HG03095 (cell line): ENCODE measurements around the gene PXDN.

Experiments used
- ATAC-seq: cut with Tn5 transposase; IDR thresholded peaks from one replicate; pipeline ENCODE4 v1.9.1; 2021; ENCODE audit warnings: moderate library complexity; ENCODE audit not compliant: unreplicated experiment

PXDN gene

GRCh38 chr2:1601471-1602277, 142.6 kb downstream of the PXDN start:
- ATAC-seq, result no peak

GRCh38 chr2:1601067-1601412, 143.3 kb downstream of the PXDN start:
- no peak for ATAC-seq

DNA sequence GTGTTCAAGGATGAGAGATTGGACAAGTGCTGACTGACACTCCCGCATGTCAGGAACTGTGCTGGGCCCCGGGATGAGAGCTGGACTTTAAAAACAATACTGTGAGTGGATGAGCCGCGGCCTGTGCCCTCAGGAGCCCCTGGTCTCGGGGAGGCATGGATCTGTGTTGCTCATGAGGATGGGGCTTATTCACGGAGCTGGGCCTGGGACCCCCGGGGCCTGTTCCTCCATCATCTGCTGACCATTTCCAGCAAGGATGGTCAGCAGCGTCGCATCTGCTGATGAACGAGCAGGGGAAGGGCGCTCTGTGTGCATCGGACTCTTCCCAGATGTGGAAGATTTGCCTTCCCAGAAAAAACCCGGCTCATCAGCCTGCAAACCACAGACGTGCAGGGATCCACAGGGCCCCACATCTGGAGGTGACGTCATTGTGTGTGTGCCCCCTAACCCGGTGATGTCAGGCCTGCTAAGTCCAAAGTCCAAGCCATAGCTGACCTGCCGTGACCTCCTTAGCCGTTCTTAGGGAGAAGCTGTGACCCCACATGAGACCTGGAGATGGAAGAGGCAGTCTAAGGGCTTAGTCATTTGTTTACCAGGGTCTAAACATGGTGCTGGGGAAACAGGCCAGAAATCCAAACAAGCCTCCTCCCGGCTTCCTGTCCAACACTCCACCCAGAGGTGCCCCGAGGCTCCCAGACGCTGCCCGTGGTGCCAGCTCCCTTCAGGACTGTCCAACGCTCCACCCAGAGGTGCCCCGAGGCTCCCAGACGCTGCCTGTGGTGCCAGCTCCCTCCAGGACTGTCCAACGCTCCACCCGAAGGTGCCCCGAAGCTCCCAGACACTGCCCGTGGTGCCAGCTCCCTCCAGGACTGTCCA, 143.9 kb downstream of the PXDN start:
- ATAC-seq, result no peak

DNA sequence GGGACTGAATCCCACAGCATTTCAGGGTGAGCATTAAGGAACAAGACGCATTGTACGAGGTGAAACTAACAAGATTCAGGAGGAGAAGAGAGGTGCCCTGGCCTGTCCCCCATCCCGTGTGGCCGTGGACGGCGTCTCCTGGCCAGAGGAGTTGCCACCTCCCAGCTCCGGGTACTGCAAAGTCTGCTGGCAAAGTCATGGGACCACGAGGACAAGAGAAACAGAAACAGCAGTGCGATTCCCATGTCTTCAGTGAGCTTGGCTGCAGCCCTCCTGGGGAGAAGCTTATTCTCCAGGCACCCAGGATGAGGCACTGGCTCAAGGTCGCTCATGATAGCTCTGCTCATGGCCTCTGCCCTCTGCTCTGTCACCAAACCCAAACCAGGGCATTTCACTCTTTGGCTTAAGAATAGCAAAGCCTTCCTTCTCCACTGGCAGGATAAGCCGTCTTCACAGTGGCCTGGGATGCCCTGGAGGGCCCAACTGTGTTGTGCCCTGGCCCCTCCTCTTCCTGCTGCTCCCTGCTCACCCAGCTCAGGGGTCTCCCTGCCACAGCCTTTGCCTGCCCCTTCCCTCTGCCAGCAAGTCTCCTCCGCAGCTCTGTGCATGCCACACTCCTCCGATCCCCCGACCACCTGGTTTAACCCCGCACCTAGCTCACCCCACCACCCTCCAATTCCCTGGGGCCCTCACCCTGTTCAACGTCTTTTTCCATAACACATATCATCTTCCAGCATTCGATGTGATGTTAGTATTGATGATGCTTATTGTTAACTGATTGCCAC, 144.8 kb downstream of the PXDN start:
- ATAC-seq, result no peak

DNA sequence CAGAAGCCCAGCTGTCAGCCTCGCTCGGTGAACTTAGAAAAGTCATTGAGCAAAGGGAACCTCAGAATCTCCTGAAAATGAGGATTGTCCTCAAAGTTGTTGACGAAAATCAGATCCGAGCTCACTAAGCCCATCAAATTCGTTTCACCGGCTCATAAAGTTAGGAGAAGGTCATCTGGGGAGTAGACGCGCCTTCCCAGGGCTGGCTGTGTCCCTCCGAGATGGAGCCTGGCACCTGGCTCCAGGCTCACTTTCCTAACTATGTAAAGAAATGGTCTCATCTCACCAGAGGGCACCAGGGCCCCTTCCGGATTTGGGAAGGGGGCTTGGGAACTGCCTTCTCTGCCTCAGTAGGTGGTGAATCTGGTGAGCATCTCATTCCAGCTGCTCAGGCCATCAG, 145.5 kb downstream of the PXDN start:
- no peak for ATAC-seq

GRCh38 chr2:1598041-1598710, 146.1 kb downstream of the PXDN start:
- ATAC-seq, result no peak

- ATAC-seq, result no peak
These were observed 149.0 kb downstream of the PXDN start for GRCh38 chr2:1595274-1595673.

GRCh38 chr2:1594373-1595171, 149.7 kb downstream of the PXDN start:
- ATAC-seq, result no peak

DNA sequence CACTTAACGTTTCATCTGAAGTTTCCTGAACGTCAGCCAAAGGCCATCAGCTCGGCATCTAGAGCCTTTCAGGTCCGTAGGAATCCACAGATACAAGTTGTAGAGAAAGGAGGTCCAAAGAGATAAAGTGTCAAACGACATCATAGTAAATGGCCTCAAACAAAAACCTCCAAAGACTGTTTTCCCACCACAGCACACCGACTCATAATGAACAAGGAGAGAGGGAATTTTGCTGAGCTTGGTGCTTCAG, 150.3 kb downstream of the PXDN start:
- no peak for ATAC-seq

GRCh38 chr2:1593371-1594122, 150.8 kb downstream of the PXDN start:
- ATAC-seq, result no peak

- ATAC-seq, result no peak
These were observed 152.1 kb downstream of the PXDN start for GRCh38 chr2:1591978-1592907.

- ATAC-seq, result no peak
These were observed 152.9 kb downstream of the PXDN start for GRCh38 chr2:1591461-1591770.

DNA sequence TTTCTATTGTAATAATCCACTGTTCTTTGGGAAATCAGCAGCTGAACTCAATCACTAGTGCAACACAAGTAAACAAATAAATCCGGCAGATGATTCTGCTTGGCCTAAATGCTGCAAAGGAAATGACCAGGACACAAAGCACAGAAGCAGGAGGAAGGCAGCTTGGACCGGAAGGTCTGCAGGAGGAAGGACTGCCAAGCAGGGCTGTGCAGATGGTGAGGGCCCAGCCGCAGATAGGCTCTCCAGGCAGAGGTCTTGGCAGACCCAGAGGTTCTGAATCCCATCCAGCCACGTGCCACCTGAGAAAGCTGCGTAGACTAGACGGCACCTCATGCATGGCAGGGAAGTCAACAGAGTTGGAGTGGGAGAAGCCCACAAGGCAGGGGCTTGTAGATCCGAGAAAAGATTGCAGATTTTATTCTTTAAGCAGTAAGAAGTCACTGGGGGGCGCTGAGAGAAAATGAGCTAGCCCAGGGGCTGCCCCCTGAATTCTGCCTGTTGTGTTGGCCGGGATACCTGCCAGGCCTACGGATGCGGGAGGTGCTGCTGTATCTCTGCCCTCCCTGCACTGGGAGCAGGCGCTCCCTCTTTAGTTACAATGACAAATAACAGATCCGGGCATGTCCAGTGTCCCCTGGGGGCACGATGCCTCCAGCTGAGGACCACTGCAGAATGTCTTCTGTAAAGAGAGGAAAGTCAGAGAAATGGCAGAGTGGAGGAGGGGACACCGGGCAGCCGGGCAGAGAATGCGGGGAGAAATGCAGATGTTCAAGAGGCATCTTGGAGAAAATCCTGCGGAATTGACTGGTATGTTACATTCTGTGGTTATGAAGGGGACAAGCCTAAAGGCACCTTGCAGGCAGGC, 153.5 kb downstream of the PXDN start:
- ATAC-seq, result no peak

DNA sequence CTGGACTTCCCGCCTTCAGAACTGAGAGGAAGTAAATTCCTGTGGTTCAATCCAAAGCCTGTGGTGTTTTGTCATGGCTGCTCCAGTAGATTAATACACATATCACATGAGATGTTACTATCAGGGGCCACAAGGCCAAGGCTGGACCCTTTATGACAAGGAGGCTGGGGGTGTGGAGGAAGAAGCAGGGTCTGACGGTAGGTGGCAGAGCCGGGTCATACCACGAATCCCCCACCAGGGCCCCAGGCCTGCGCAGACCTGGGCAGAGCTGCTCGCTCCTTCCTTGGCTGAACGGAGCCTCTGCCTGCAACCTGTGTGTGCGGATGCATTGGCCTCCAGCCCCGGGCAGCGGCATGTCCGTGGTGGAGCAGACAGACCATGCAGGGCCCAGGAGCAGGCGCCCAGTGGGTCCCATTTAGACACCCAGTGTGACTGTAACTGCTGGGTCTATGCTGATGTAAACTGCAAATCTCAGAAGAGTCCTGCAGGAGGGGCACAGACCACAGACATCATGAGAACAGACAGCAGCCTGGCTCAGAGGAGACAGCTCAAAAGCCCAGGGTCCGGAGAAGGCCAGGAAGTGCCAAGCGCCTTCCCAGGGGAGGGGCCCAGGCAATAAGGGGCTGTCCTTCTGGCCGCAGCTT, 155.2 kb downstream of the PXDN start:
- ATAC-seq, result no peak

GRCh38 chr2:1588051-1588977, 156.0 kb downstream of the PXDN start:
- ATAC-seq, result no peak
